ENCODE measurements around the gene IFFO2.

The IFFO2 gene

GRCh38 chr1:18903291-18903756, 53.2 kb downstream of the IFFO2 start:
- peak overlapping the region; percentile 92 for H3K4me3 ChIP-seq (ENCODE audit: low read length)
- H3K27ac ChIP-seq (ENCODE audit: low read length), result peak overlapping the region; percentile 82; the same call in 1 of the 2 replicates
- no peak for DNase-seq
- no peaks in the 10 kb centered on the region for H3K79me2 ChIP-seq (ENCODE audit: low read length)
- H3F3A ChIP-seq (ENCODE audit: insufficient read depth, low read length), result no peaks in the 10 kb centered on the region
- H3K36me3 ChIP-seq (replicated peaks; ENCODE audit: insufficient read depth, low read length), result no peaks in the 10 kb centered on the region
- no peaks in the 10 kb centered on the region for H3K9me3 ChIP-seq (replicated peaks; ENCODE audit: insufficient read depth, low read length)
- H3K4me1 ChIP-seq (ENCODE audit: low read length), result 0 out of 2 replicates have a peak, but pooled peaks cover 6% of the 10 kb centered on the region
- H3K27me3 ChIP-seq (replicated peaks; ENCODE audit: insufficient read depth, low read length), result no peaks in the 10 kb centered on the region
- H3K9ac ChIP-seq (ENCODE audit: low read length), result peak overlapping the region; percentile 92; the same call in 1 of the 2 replicates
- H3K9me2 ChIP-seq (replicated peaks; ENCODE audit: insufficient read depth, low read length), result no peaks in the 10 kb centered on the region
- TF ChIP-seq EZH2 (optimal IDR thresholded peaks at IDR 0.05; ENCODE audit: low read depth, low read length), result no peak
- TF ChIP-seq CTCF (IDR thresholded peaks at IDR 0.05; ENCODE audit: low read length), result no peak
- TF ChIP-seq EZH2phosphoT487 (IDR thresholded peaks at IDR 0.05; ENCODE audit: low read length), result no peak
- no peaks in the 10 kb centered on the region for H4K20me1 ChIP-seq (ENCODE audit: insufficient read depth, low read length)
- peak overlapping the region; percentile 89 for H3K4me2 ChIP-seq (ENCODE audit: low read depth, low read length)
- H2AFZ ChIP-seq (ENCODE audit: low read length), result peak overlapping the region; percentile 74

DNA sequence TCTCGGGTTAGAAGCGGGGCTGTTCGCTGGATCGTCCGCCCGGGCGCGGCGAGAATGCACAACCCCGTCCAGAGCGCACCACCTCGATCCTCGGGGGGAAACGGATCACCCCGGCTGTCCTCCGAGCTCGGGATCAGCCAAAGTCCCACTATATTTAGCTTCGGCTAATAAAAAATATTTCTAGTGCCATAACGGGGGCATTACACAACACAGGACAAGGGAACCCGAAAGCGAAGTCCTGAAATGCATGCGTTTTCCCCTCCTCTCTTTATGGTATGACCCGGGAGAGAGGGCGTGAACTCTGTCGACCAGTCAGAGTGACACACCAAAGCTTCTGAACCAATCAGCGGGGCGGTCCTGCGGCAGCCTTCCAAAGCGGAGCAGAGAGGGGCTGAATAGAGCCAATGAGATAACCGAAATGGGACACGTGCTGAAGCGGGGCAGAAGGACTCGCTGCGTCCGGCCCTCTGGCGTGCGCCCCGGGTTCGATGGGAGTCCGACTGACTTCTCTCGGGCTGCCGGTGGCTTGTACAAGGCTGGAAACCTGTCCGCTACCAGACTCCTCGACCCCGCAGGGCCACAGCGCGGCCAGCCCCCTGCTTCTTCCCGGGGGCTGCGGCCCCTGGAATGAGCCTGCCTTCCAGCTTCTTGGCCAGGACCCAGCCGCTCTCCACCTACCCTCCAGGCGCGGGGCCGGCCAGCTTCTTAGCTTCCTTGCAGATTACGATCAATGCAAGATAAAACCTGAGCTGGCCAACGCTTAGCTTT, 53.8 kb downstream of the IFFO2 start, which contains the start of gene ALDH4A1:
Gene ALDH4A1, minus strand, starts transcription at position 33 of the 768 bp plus-strand sequence. Its CDS starts 32 bp downstream, at position 1.
- H3K9me3 ChIP-seq (replicated peaks; ENCODE audit: insufficient read depth, low read length), result no peaks in the 10 kb centered on the region
- peak within 1 kb of the TSS; percentile 92 for H3K9ac ChIP-seq (ENCODE audit: low read length)
- peak within 1 kb of the TSS; percentile 97 for H3K4me2 ChIP-seq (ENCODE audit: low read depth, low read length)
- H3K9me2 ChIP-seq (replicated peaks; ENCODE audit: insufficient read depth, low read length), result no peaks in the 10 kb centered on the region
- peak; percentile 99 for DNase-seq
- no peak for TF ChIP-seq CTCF (IDR thresholded peaks at IDR 0.05; ENCODE audit: low read length)
- TF ChIP-seq EZH2 (optimal IDR thresholded peaks at IDR 0.05; ENCODE audit: low read depth, low read length), result no peak
- no peak for TF ChIP-seq EZH2phosphoT487 (IDR thresholded peaks at IDR 0.05; ENCODE audit: low read length)
- no peaks in the 10 kb centered on the region for H3K36me3 ChIP-seq (replicated peaks; ENCODE audit: insufficient read depth, low read length)
- H3K79me2 ChIP-seq (ENCODE audit: low read length), result no peaks in the 10 kb centered on the region
- H3K4me3 ChIP-seq (ENCODE audit: low read length), result peak within 1 kb of the TSS; percentile 92
- H3F3A ChIP-seq (ENCODE audit: insufficient read depth, low read length), result no peaks in the 10 kb centered on the region
- H3K27ac ChIP-seq (ENCODE audit: low read length), result peak within 1 kb of the TSS; percentile 82
- 0 out of 2 replicates have a peak, but pooled peaks cover 6% of the 10 kb centered on the region for H3K4me1 ChIP-seq (ENCODE audit: low read length)
- no peaks in the 10 kb centered on the region for H4K20me1 ChIP-seq (ENCODE audit: insufficient read depth, low read length)
- peak within 1 kb of the TSS; percentile 99 for H2AFZ ChIP-seq (ENCODE audit: low read length)
- no peaks in the 10 kb centered on the region for H3K27me3 ChIP-seq (replicated peaks; ENCODE audit: insufficient read depth, low read length)

GRCh38 chr1:18901952-18902522, 54.4 kb downstream of the IFFO2 start:
- no peaks in the 10 kb centered on the region for H3K9me3 ChIP-seq (replicated peaks; ENCODE audit: insufficient read depth, low read length)
- TF ChIP-seq EZH2phosphoT487 (IDR thresholded peaks at IDR 0.05; ENCODE audit: low read length) (no peak), CTCF (IDR thresholded peaks at IDR 0.05; ENCODE audit: low read length) (no peak), EZH2 (optimal IDR thresholded peaks at IDR 0.05; ENCODE audit: low read depth, low read length) (no peak)
- H3K4me3 ChIP-seq (ENCODE audit: low read length), result peak overlapping the region; percentile 92
- no peaks in the 10 kb centered on the region for H3K9me2 ChIP-seq (replicated peaks; ENCODE audit: insufficient read depth, low read length)
- peak overlapping the region; percentile 92 for H3K9ac ChIP-seq (ENCODE audit: low read length)
- peak overlapping the region; percentile 97 for H3K4me2 ChIP-seq (ENCODE audit: low read depth, low read length)
- no peaks in the 10 kb centered on the region for H3K27me3 ChIP-seq (replicated peaks; ENCODE audit: insufficient read depth, low read length)
- no peaks in the 10 kb centered on the region for H4K20me1 ChIP-seq (ENCODE audit: insufficient read depth, low read length)
- DNase-seq, result no peak
- no peaks in the 10 kb centered on the region for H3K36me3 ChIP-seq (replicated peaks; ENCODE audit: insufficient read depth, low read length)
- H3K27ac ChIP-seq (ENCODE audit: low read length), result peak overlapping the region; percentile 82; the same call in 1 of the 2 replicates
- 0 out of 2 replicates have a peak, but pooled peaks cover 6% of the 10 kb centered on the region for H3K4me1 ChIP-seq (ENCODE audit: low read length)
- H3F3A ChIP-seq (ENCODE audit: insufficient read depth, low read length), result no peaks in the 10 kb centered on the region
- H2AFZ ChIP-seq (ENCODE audit: low read length), result peak overlapping the region; percentile 99
- no peaks in the 10 kb centered on the region for H3K79me2 ChIP-seq (ENCODE audit: low read length)

All from MM.1S (cell line).